HG03039 (cell line): ENCODE data around the gene EGFR.

ENCODE experiments used
- ATAC-seq: cut with Tn5 transposase; IDR thresholded peaks from one replicate; pipeline ENCODE4 v1.9.1; 2021; ENCODE audit warnings: mild to moderate bottlenecking, moderate library complexity; ENCODE audit not compliant: unreplicated experiment

EGFR gene

DNA sequence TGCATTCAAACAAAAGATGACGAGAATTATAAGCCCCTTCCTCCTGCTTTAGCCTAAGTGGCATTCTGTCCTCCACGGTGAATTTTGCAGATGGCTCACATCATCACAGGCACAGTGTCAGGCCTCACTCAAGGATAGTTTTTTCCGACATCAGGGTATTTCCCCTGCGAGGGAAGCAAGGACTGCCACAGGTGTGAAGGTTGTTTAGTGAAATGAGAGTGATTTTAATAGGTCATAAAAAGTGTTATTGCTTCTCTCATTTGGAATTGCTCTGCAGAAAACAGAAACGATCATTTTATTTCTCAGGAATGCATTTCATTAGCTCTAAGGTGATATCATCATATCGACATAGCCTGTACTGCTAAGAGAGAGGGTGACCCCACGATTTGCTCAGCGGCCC is 217.7 kb downstream of the EGFR start:
- no peak for ATAC-seq

DNA sequence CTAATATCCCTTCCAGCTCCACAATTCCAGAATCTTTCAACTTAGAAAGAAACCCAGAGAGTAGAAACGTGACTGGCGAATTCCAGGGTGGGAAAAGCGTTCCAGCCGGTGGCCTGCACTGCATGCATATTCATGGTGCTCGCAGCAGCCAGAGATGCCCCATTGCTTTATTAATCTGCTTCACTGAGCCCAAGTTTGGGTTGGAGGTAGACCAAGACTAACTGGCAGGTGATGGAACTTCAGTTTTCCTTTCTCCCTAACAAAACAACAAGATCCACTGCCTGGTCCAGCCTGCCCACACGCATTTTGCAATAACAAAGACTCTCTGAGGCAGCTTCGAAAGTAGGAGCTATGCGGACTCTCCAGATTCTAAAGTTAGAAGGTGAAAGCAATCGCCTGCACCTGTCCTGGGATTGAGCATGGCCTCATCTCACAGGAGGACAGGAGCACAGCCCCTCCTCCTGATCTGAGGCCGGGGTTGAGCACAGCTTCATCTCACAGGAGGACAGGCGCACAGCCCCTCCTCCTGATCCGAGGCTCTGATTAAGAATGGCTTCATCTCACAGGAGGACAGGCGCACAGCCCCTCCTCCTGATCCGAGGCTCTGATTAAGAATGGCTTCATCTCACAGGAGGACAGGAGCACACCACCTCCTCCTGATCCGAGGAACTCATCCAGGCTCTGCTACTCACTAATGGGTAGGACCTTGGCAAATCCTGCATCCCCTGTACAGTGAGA is 218.5 kb downstream of the EGFR start:
- no peak for ATAC-seq

DNA sequence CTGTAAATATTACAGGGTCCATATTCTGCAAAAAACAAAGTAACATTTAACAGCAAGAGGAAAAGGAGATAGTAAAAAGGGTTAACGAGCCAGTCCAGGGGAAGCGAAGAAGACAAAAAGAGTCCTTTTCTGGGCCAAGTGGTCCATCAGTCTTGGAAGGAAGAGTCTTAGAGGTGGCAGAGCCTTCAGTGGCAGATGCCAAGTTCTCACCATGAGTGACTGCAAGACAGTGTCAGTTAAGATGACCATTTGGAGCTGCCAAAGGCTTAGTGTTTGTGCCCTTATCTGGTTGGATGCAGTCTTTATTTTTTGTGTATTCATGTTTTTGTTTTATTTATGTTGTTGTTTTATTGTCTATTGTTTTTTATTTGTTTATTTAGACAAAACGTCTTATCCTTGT is 220.6 kb downstream of the EGFR start:
- no peak for ATAC-seq

DNA sequence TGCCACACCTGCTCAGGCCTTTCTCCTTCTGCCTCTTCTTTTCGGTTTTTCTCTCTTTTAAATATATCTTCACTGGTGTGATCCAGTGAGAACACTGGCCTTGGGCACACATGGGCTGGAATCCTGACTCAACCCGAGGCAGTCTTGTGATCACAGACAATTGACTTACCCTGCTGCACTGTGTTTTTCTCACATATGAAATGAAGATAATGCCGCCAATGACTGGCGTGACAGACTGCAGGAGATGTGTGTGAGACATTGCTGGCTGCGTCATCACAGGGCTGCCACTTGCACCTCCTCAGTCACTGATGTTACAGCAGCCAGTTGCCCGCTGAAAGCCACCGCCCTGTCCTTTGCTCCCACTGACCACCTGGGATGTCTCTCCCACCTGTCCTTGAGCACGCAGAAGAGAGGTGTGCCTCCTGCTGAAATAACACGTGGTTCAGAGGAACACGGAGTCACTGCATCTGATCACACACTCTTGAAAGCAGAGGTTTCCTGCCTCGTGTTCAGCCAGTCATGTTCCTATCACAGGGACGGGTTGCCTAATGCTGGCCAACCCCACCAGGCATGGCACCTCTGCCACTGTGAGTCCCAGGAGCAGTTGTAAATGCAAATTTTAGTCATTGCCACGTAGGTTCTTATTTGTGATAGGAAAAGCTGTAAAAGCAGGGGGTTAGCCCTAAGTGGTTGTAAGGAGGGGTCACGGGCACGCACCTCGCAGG is 221.8 kb downstream of the EGFR start:
- ATAC-seq: no peak

DNA sequence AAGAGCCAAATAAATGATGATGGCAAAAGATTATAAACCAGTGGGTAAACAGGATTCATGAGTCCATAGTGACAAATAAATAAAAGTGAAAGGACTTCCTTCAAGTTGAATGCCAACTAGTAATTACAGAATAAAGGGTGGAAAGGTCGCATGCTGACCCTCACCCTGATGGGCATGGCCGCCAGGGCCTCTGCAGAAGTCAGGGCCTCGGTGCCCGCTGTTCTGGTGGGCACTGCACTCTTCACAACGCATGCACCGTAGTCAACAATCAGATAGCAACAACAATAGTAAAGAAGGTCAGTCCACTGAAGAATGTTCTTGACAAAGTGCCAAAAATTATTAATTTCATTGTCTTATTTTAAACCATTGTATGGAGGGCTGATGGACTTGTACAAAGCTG is 223.1 kb downstream of the EGFR start:
- no peak for ATAC-seq

DNA sequence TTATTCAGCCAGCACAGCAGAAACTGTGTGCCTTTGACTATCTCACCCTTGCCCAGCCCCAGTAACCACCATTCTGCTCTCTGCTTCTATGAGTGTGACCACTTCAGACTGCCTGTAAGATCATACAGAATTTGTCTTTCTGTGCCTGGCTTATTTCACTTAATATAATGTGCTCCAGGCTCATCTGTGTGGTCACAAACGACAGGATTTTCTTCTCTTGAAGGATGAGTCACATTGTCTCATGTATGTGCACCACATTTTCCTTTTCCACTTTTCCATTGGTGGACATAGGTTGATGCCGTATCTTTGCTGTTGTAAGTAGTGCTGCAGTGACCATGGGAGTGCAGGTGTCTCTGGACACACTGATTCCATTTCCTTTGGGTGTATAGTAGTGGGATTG is 223.8 kb downstream of the EGFR start:
- ATAC-seq: no peak

DNA sequence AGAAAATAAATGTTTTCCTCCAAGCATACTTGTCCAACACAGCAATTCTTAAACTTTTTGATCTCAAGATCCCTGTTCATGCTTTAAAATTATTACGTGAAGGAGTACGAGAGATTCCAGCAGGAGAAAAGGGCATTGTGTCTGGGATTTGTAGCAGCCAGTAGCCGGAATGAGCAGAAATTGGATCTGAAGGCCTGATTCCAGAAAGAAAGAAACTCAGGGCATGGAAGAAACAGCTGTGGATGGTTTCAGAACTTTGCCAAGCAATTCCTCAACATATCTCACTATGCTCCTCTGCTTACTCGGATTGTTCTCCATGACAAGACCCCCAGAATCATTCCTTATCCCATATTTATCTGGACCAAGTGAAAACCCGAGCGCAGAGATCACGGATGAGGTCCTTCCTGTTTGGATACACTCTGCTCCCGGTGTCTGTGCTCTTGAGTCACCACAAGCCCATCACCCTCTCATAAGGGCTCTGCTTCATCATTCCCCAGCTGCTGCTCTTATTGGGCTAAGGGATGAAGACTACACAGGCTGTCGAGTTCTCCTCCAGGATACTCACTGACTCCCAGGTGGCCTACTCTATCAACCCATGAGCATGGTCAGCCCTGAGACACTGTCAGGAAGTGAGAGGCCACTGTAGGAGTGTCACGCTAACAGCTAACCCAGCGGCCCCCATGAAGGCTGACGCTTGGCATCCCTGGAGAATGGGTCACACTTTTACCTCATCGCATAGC is 225.4 kb downstream of the EGFR start:
- no peak for ATAC-seq

DNA sequence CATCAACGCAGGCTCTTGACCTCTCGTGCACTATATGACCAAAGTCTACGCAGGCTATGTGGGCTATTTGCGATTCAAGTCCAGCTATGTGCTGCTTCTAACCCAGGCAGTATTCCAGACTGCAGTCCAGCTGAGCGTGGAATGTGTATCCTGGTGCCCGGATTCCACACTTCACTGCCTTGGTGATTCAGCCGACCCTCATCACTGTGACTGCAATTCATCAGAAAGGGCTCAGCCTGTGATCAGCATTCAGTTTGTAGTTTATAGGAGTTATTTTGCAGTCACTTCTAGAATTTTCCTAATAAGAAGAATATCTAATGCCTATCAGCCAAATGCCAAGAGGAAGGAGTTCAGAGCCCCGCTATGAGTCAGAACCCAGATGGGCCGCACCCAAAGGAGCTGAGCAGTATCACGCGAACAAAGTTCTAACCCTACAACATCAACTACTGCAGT is 226.5 kb downstream of the EGFR start:
- no peak for ATAC-seq

DNA sequence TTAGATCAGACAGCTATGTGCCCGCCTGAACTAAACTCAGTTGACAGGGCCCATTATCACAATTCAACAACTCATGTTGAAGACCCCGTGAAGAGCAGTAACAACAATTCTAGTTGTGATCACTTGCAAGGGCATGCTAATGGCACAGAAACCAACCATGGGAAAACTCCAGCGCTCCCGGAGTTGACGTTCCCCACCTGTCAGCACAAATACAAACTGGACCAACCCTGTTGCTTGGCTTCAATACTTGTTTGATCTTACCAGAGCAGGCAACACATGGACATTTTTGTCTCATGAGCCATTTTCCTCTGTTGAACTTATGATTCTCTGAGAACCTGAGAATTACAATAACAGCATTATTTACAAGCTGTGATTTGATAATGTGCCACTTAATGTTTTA is 227.4 kb downstream of the EGFR start:
- ATAC-seq: no peak

DNA sequence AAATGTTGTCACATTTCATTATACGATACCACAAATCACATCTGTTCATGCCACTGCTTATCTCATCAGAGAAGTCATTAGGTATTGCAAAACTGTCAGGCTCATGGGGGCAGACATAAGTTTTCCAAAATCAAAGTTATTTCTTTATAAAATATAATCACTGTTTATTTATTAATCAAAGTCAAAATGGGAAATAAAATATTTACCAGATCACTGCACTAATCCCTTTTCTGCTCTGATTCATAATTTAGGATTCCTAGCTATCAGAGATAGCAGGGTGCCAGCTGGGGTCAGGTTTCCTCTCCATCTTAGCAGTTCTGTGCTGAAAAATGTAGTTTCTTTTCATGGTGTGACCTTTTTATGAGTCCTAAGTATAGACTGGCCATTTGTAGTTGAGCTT is 228.6 kb downstream of the EGFR start:
- ATAC-seq: no peak

DNA sequence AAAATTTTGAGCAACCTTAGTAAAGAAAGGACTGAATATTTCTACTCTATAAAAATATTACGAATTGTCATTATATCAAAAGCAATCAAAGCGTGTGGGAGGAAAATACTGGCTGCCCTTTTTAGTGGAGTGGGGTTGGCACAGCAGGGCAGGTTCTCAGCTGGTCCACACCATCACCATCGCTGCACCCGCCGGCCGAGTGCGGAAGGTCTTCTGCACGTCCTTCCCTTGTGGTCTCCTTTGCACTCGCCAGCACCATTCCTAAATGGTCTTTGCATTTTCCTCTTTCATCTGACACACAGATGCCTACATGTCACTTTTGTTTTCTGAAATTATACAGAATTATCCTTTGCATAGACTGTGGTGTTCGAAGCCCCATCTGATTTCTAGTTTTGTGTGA is 229.7 kb downstream of the EGFR start:
- no peak for ATAC-seq

DNA sequence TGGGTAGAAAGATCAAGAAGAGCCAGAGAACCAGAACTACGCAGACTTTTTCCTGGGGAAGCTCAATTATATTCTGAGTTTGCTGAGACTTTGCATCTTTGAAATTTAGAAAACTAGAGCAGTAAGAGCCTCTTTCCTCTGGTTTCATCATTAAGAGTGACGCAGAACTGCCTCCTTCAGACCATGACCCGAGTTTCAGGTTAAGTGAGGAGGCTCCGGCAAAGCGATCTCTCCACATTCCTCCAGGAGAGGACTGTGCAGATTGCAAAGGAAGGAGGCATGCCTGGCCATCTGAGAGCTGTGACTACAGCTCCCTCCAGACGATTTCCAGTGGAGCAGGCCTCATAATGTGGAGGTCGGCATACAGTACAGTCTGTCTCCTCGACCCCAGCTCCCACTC is 230.5 kb downstream of the EGFR start:
- no peak for ATAC-seq

DNA sequence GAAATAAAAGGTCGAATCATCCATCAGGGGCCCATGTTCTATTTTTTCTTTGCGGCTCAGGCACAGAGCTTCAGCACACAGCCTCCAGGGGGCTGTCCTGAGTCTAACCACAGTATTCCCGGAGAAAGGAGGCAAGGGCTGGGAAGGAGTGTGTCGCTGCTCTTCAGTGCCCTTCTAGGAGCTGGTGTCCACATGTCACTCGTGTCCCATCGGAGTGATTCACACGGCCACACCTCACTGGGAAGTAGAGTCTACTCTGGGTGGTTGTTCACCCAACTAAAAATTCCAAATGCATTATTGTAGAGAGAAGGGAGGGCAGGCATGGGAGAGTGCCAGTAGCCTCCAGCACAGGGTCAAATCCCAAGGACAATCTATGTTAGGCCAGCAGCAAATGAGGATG is 231.5 kb downstream of the EGFR start:
- ATAC-seq: no peak

DNA sequence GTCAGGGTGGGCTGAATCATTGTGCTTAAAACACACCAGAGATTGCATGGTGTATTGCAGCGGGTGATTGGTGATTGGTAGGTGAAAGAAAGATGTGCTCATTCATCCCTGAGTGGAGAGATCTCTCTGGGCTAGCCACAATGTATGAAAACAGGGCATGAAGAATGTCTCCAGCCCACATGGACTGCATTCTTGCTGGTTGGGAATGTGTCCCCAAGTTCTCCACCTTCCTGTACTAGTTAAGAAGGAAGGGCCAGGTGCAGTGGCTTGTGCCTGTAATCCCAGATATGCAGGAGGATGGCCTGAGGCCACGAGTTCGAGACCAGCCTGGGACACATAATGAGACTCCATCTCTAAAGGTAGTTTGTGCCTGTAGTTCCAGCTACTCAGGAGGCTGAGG is 232.5 kb downstream of the EGFR start:
- no peak for ATAC-seq

DNA sequence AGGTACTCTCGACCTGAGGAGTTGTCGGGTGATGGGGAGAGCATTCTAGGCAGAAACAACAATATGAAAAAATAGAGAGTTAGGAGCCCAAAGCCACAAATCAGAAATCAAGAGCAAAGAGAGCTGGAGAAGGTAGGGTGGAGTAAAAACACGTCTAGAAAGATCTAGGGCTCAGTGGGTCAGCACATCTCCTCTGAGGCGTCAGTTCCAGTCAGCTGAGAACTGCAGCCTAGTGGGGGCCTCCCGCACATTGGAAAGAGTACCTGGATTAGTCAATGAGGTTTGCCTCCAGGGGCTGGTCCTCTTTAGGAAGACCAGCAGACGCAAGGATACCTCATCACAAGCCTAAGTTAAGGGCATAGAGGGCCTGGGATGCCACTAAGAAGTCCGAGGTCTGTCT is 233.1 kb downstream of the EGFR start:
- no peak for ATAC-seq

DNA sequence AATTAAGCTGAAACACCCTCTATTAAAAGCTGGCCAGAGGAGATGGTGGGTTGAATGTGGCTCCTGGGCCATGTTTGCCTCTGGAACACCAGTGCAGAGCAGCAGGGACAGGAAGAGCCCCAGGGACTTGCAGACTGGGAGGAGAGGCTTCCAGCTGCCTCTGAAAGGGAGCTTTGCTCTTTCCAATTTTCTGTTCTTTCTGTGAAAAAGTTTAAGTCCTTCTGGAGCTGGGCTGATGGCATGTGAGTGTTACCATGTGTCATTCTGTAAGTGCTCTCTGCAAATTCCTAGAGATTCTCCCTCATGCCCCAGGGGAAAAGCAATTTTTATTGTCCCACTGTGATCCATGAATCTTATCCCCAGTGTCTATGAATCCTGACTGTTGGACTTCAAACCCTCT is 233.6 kb downstream of the EGFR start:
- no peak for ATAC-seq

DNA sequence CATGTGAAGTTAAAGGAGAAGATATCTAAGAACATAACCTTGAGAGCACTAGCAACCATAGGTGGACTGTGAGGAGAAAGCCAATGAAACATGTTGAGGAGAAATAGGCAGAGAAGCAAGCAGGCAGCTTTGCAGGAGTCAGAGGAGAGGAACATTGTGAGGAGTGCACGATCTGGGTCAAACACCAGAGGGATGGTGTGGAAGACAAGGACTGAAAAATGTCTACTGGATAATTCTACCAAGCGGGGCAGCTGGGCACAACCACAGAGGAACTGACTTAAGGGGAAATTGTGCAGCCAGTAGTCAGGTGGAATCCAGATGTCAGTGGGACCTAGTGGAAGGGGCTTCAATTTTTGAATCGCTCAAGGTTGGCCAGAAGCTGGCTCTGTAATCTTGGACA is 234.4 kb downstream of the EGFR start:
- no peak for ATAC-seq

DNA sequence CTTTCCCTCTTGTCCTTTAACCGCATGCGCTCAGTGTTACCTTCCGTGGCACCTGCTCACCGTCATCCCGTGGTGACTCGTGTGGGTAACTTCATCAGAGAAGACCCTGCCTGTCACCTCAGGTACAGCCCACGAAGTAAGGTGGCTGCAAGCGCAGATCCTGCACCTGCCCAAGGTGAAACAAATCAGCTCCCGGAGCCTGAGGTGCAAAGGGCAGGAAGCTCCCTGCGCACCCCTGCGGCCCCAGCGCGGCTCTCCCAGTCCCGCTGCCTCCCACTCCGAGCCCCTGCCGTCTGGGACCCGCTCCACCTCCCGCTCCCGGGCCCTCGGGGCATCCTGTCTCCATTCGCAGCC is 235.4 kb downstream of the EGFR start:
- ATAC-seq: no peak

DNA sequence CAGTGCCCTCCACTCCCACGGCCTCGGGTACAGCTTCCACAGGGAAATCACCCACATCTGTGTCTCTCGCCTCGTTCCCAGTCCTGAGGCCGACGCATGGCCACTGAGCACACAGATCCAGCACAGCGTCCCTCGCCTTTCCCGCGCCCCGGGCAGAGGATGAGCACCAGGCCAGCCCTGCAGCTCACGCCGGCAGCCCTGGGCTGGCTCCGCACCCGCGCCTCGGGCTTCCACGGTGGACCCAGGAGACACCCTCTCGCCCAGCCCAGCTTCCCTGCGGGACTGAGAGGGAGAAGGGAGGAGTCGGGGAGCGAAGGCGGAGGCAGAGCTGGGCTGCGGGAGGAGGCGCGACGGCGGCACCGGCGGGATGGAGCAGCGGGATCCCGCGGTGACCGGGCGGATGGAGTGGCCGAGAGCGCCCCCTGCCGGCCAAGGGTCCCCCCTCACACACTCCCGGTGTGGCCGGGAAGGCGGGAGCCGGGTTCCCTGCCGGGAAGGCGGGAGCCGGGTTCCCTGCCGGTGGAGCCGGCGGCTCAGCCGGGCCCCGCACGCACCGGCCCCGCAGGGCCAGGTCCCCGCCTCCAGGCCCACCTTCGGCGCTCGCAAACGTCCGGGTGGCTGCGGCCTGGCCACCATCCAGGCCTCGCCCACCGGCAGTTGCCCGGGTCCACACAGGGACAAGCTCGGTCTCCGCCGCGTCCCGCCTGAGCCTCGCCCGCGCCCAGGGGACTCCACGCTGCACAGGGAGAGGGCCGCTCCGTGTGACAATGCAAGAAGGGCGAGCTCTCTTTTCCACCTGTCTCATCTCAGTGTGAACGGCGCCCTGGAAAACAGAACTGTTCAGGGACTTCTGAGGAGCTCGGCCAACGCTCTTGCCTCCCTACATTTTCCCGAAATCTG is 236.0 kb downstream of the EGFR start:
- peak; percentile 75 for ATAC-seq

DNA sequence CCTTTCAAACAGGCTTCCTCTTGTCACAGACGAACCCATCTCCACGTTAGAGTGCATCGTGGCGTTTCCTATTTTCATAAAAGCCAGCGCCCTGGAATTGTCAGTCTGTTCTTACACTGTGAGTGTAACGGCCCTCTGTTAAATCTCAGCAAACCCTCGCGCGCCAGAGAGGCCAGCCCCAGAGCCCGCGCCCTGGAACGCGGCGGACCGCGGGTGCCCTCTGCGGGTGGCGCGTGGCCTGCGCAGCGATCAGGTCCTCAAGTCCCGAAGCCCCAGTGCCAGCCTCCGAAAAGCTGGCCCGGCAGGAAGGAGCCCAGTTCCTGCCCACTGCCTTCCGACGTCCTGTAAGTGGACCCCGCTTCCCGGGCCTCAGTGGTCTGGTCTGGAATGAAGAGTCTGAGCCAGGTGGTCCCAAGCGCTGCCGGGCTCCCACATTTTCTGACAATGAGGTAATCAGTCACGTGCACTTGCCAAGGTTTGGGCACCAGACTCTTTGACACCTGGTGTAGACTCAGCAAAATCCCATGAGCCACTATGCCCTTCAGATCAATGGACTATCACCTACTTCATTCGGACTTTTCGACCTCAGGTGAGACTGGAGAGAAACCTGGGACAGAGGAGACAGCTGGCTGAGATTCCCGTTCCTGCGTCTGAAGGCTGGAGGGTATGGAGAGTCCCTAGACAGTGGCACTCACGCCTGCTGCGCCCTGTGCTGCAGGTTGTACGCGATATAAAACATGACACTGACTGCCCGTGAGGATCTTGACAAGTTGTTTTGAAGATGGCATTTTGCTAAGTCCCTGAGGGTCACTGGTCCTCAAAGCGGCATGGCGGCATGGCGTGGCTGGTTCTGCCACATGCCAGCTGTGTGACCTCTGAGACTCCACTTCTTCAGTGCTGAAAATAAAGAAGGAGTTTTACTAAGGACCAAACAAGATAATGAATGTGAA is 237.0 kb downstream of the EGFR start:
- ATAC-seq: peak; percentile 80
